SK-N-SH treated with all-trans-retinoic acid at 6 μM for 48 hours (cell line): ENCODE measurements around the gene G3BP2.

Source experiments
- CSDC2 ChIP-seq: fragments of 250-450 bp; sonication (Bioruptor Pico); IDR thresholded peaks from 2 replicates; pipeline ENCODE4 v1.5.0; 2020; ENCODE audit warnings: mild to moderate bottlenecking, moderate library complexity
- ESRRG ChIP-seq: fragments of 250-450 bp; sonication (Bioruptor Pico); IDR thresholded peaks from 2 replicates; pipeline ENCODE4 v1.6.1; 2021; ENCODE audit warnings: mild to moderate bottlenecking
- ISL1 ChIP-seq: fragments of 250-450 bp; sonication (Bioruptor Pico); IDR thresholded peaks from 2 replicates; pipeline ENCODE4 v2.1.2; 2022; ENCODE audit warnings: mild to moderate bottlenecking, moderate library complexity
- RARB ChIP-seq: fragments of 250-450 bp; sonication (Bioruptor Pico); IDR thresholded peaks from 2 replicates; pipeline ENCODE4 v1.8.0; 2021; ENCODE audit warnings: mild to moderate bottlenecking, moderate library complexity
- SNAI2 ChIP-seq: fragments of 250-450 bp; sonication (Bioruptor Pico); IDR thresholded peaks from 2 replicates; pipeline ENCODE4 v1.5.0; 2020; ENCODE audit warnings: mild to moderate bottlenecking, moderate library complexity
- TOX ChIP-seq: fragments of 250-450 bp; sonication (Bioruptor Pico); IDR thresholded peaks from 2 replicates; pipeline ENCODE4 v1.8.0; 2021; ENCODE audit warnings: mild to moderate bottlenecking, moderate library complexity, borderline replicate concordance
- ZC3H10 ChIP-seq: fragments of 250-450 bp; sonication (Bioruptor Pico); IDR thresholded peaks from 2 replicates; pipeline ENCODE4 v1.5.1; 2021; ENCODE audit warnings: mild to moderate bottlenecking, moderate library complexity
- ZFP30 ChIP-seq: fragments of 450-650 bp; formaldehyde crosslinking; IDR thresholded peaks from 2 replicates; pipeline ENCODE4 v1.5.0; 2022; ENCODE audit warnings: mild to moderate bottlenecking, moderate library complexity
- ZNF565 ChIP-seq: fragments of 450-650 bp; formaldehyde crosslinking; conservative IDR thresholded peaks from 2 replicates; pipeline ENCODE4 v1.5.0; 2020; ENCODE audit warnings: low read depth, mild to moderate bottlenecking, moderate library complexity
- ZNF8 ChIP-seq: fragments of 450-650 bp; formaldehyde crosslinking; IDR thresholded peaks from 2 replicates; pipeline ENCODE4 v1.5.0; 2020; ENCODE audit warnings: mild to moderate bottlenecking, moderate library complexity
- TF ChIP-seq, protein P1 (sequence below): fragments of 250-450 bp; sonication (Bioruptor Pico); IDR thresholded peaks from 2 replicates; pipeline ENCODE4 v1.5.1; 2020; ENCODE audit warnings: low read depth, mild to moderate bottlenecking, moderate library complexity
- TF ChIP-seq, protein P2 (sequence below): fragments of 250-450 bp; sonication (Bioruptor Pico); IDR thresholded peaks from 2 replicates; pipeline ENCODE4 v1.5.0; 2020; ENCODE audit warnings: mild to moderate bottlenecking, moderate library complexity
- TF ChIP-seq, protein P3 (sequence below): fragments of 250-450 bp; sonication (Bioruptor Pico); IDR thresholded peaks from 2 replicates; pipeline ENCODE4 v1.8.0; 2021; ENCODE audit warnings: low read depth, mild to moderate bottlenecking, moderate library complexity, borderline replicate concordance
- TF ChIP-seq, protein P4 (sequence below): fragments of 250-450 bp; sonication (Bioruptor Pico); IDR thresholded peaks from 2 replicates; pipeline ENCODE4 v1.8.0; 2020; ENCODE audit warnings: mild to moderate bottlenecking, moderate library complexity, borderline replicate concordance

DNA sequence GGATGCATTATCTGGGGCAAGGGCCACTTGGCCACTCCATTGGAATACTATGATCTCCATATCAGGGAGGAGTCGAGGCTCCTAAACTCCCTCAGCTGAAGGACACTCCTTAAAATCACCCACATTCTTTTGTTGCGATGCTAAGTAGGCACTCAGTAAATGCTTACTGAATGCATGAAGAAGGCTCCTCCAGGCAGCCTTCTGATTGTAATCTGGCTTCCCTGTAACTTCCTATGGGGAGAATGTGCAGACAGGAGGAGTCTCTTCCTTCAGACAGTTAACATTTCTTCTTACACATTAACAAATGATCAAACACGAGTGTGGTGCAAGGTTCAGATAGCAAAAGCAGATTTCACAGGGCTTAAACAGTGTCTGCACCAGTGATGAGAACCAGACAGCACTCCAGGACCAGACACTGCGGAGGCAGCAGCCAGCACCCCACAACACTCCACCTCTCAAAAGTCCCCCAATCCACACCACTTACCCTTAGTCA lies 29.8 kb upstream of the G3BP2 start:
- no peak for TF ChIP-seq ESRRG (CRISPR knock-in tag)
- no peak for TF ChIP-seq ISL1 (CRISPR knock-in tag)
- TF ChIP-seq, protein P1, sequence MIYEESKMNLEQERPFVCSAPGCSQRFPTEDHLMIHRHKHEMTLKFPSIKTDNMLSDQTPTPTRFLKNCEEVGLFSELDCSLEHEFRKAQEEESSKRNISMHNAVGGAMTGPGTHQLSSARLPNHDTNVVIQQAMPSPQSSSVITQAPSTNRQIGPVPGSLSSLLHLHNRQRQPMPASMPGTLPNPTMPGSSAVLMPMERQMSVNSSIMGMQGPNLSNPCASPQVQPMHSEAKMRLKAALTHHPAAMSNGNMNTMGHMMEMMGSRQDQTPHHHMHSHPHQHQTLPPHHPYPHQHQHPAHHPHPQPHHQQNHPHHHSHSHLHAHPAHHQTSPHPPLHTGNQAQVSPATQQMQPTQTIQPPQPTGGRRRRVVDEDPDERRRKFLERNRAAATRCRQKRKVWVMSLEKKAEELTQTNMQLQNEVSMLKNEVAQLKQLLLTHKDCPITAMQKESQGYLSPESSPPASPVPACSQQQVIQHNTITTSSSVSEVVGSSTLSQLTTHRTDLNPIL (CRISPR knock-in tag), result no peak
- TF ChIP-seq, protein P2, sequence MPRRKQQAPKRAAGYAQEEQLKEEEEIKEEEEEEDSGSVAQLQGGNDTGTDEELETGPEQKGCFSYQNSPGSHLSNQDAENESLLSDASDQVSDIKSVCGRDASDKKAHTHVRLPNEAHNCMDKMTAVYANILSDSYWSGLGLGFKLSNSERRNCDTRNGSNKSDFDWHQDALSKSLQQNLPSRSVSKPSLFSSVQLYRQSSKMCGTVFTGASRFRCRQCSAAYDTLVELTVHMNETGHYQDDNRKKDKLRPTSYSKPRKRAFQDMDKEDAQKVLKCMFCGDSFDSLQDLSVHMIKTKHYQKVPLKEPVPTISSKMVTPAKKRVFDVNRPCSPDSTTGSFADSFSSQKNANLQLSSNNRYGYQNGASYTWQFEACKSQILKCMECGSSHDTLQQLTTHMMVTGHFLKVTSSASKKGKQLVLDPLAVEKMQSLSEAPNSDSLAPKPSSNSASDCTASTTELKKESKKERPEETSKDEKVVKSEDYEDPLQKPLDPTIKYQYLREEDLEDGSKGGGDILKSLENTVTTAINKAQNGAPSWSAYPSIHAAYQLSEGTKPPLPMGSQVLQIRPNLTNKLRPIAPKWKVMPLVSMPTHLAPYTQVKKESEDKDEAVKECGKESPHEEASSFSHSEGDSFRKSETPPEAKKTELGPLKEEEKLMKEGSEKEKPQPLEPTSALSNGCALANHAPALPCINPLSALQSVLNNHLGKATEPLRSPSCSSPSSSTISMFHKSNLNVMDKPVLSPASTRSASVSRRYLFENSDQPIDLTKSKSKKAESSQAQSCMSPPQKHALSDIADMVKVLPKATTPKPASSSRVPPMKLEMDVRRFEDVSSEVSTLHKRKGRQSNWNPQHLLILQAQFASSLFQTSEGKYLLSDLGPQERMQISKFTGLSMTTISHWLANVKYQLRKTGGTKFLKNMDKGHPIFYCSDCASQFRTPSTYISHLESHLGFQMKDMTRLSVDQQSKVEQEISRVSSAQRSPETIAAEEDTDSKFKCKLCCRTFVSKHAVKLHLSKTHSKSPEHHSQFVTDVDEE (CRISPR knock-in tag), result no peak
- TF ChIP-seq TOX, result no peak
- TF ChIP-seq ZC3H10 (CRISPR knock-in tag), result no peak
- TF ChIP-seq, protein P3, sequence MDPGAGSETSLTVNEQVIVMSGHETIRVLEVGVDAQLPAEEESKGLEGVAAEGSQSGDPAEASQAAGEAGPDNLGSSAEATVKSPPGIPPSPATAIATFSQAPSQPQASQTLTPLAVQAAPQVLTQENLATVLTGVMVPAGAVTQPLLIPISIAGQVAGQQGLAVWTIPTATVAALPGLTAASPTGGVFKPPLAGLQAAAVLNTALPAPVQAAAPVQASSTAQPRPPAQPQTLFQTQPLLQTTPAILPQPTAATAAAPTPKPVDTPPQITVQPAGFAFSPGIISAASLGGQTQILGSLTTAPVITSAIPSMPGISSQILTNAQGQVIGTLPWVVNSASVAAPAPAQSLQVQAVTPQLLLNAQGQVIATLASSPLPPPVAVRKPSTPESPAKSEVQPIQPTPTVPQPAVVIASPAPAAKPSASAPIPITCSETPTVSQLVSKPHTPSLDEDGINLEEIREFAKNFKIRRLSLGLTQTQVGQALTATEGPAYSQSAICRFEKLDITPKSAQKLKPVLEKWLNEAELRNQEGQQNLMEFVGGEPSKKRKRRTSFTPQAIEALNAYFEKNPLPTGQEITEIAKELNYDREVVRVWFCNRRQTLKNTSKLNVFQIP (CRISPR knock-in tag), result no peak
- TF ChIP-seq, protein P4, sequence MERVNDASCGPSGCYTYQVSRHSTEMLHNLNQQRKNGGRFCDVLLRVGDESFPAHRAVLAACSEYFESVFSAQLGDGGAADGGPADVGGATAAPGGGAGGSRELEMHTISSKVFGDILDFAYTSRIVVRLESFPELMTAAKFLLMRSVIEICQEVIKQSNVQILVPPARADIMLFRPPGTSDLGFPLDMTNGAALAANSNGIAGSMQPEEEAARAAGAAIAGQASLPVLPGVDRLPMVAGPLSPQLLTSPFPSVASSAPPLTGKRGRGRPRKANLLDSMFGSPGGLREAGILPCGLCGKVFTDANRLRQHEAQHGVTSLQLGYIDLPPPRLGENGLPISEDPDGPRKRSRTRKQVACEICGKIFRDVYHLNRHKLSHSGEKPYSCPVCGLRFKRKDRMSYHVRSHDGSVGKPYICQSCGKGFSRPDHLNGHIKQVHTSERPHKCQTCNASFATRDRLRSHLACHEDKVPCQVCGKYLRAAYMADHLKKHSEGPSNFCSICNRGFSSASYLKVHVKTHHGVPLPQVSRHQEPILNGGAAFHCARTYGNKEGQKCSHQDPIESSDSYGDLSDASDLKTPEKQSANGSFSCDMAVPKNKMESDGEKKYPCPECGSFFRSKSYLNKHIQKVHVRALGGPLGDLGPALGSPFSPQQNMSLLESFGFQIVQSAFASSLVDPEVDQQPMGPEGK (CRISPR knock-in tag), result no peak
- TF ChIP-seq RARB (CRISPR knock-in tag), result no peak
- no peak for TF ChIP-seq ZNF565 (CRISPR knock-in tag)
- no peak for TF ChIP-seq ZFP30 (CRISPR knock-in tag)
- TF ChIP-seq ZNF8 (CRISPR knock-in tag), result no peak
- no peak for TF ChIP-seq SNAI2 (CRISPR knock-in tag)
- TF ChIP-seq CSDC2 (CRISPR knock-in tag), result no peak
